OCI-LY7 (cell line): ENCODE measurements around the gene MIAT.

Source experiments
- CTCF ChIP-seq: fragments of 200-600 bp; sonication (generic); conservative IDR thresholded peaks from 2 replicates; pipeline ENCODE4 v1.5.1; 2014; ENCODE audit warnings: mild to moderate bottlenecking, antibody characterized with exemption, low read length, moderate library complexity, mixed read lengths
- EZH2phosphoT487 ChIP-seq: fragments of 200-600 bp; sonication (generic); IDR thresholded peaks from 2 replicates; pipeline ENCODE4 v1.6.1; 2018; ENCODE audit warnings: low read depth, borderline replicate concordance, mild to moderate bottlenecking, mixed run types, antibody characterized with exemption, low read length, moderate library complexity, mixed read lengths

GRCh38 chr22:26658671-26659478 lies 1.5 kb downstream of the MIAT start:
- TF ChIP-seq CTCF (no peak), EZH2phosphoT487 (no peak)
